Measurements from ENCODE around the gene BEST2.

The BEST2 gene

GRCh38 chr19:12756150-12756883 is 4.7 kb downstream of the BEST2 start:
- TF ChIP-seq CTCF (IDR thresholded peaks at IDR 0.05; ENCODE audit: low read depth, low read length, missing control alignments) = no peak
- in situ Hi-C loops (cut with HindIII; ENCODE audit: low sequenced_read_pairs) = no loop called here
- H3K4me3 ChIP-seq (ENCODE audit: low read depth, low read length) = no peak overlapping the region
- DNase-seq (ENCODE audit: low read depth) = no peak

DNA sequence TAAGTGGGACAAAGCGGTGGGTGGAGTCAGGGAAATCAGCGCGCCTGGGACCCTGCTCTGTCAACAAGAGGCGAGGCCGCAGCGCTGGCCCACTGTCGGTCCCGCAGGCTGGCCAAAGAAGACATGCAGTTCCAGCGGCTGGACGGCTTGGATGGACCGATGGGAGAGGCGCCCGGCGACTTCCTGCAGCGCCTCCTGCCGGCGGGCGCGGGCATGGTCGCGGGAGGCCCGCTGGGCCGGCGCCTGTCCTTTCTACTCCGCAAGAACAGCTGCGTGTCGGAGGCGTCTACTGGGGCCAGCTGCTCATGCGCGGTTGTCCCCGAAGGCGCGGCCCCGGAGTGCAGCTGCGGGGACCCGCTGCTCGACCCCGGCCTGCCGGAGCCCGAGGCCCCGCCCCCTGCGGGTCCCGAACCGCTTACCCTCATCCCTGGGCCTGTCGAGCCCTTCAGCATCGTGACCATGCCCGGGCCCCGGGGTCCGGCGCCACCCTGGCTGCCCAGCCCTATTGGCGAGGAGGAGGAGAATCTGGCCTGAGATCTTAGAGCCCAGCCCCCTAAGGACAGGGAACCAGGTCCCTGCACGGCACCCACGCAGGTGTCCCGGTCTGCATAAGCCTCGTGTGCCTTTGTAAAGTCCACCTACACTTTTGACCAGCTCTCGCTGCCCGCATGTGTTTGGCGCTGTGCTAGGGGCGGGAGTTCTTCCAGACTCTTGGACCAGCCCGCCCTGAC is 6.1 kb downstream of the BEST2 start:
- DNase-seq (ENCODE audit: low read depth) = no peak
- peak overlapping the region; percentile 26 for H3K4me3 ChIP-seq (ENCODE audit: low read depth, low read length)
- peak; percentile 89 for TF ChIP-seq CTCF (IDR thresholded peaks at IDR 0.05; ENCODE audit: low read depth, low read length, missing control alignments)
- in situ Hi-C loops (cut with HindIII; ENCODE audit: low sequenced_read_pairs) = no loop called here

DNA sequence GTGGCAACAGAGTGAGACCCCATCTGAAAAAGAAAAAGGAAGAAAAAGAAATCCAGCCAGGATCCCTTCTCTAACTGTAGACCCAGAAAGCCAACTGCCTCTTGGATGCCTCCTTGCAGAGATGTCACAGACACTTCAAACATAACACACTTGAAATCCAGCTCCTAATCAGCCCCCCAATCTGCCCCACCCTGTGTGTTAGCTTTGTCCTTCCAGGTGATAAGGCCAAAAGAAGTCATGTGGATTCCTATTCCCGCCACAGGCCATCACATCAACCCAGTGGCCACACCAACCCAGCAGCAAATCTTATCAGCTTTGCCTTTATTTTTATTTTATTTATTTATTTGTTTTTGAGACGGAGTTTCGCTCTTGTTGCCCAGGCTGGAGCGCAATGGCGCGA is 8.1 kb downstream of the BEST2 start:
- no peak for DNase-seq (ENCODE audit: low read depth)
- no peak for TF ChIP-seq CTCF (IDR thresholded peaks at IDR 0.05; ENCODE audit: low read depth, low read length, missing control alignments)
- H3K4me3 ChIP-seq (ENCODE audit: low read depth, low read length) = no peak overlapping the region
- in situ Hi-C loops (cut with HindIII; ENCODE audit: low sequenced_read_pairs) = no loop called here

DNA sequence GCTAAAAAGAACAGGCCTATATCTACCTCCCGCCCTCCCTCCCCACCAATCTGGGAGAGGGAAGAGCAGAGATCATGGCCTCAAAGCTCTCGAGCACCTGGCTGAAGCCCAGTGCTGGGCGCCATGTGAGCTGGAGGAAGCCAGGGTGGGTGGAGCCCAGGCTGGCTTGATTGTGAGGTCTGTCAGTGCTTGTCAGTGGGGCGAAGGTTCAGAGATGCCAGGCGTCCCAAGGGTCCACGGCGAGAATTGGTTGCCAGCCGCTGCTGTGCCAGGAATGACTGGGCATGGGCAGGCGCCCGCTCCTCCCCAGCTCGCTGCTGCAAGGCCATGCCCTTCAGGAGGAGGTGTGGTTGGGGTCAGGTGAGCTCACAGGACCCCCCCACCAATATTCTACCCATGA is 11.5 kb downstream of the BEST2 start:
- TF ChIP-seq CTCF (IDR thresholded peaks at IDR 0.05; ENCODE audit: low read depth, low read length, missing control alignments) = no peak
- no peak for DNase-seq (ENCODE audit: low read depth)
- H3K4me3 ChIP-seq (ENCODE audit: low read depth, low read length) = no peak overlapping the region
- in situ Hi-C loops (cut with HindIII; ENCODE audit: low sequenced_read_pairs) = no loop called here

DNA sequence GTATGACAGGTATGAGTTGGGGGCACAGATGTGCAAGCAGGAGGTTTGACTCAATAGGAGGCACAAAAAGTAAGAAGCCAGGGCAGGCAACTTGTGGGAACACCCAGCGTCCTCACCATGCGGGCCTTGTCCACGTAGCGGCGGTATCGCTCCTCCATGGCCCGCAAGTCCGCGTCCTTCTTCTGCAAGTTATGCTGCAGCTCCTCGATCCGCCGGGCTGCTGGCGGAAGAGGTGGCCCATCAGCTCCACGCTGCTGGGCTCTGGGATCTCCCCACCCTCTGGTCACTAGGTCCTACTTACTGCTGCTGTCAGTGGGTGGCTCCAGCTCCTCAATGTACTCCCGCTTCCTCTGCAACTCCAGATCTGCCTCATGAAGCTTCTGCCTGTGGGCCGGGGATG is 13.1 kb downstream of the BEST2 start:
- in situ Hi-C loops (cut with HindIII; ENCODE audit: low sequenced_read_pairs) = loop anchor here (5.0 kb wide), 2 partner anchors 53 to 83 kb away; no protein-coding TSS in a partner anchor
- TF ChIP-seq CTCF (IDR thresholded peaks at IDR 0.05; ENCODE audit: low read depth, low read length, missing control alignments) = no peak
- no peak overlapping the region for H3K4me3 ChIP-seq (ENCODE audit: low read depth, low read length)
- DNase-seq (ENCODE audit: low read depth) = no peak

- DNase-seq (ENCODE audit: low read depth) = no peak
- H3K4me3 ChIP-seq (ENCODE audit: low read depth, low read length) = peak overlapping the region; percentile 35
- TF ChIP-seq CTCF (IDR thresholded peaks at IDR 0.05; ENCODE audit: low read depth, low read length, missing control alignments) = peak; percentile 65
- in situ Hi-C loops (cut with HindIII; ENCODE audit: low sequenced_read_pairs) = loop anchor here (5.0 kb wide), 2 partner anchors 51 to 81 kb away; no protein-coding TSS in a partner anchor
Measured at GRCh38 chr19:12766051-12766521, 14.5 kb downstream of the BEST2 start.

Data from astrocyte of the cerebellum (primary cell).